ENCODE measurements around the gene TMPRSS6.

- no peak for TF ChIP-seq POLR2A (IDR thresholded peaks at IDR 0.05)
- TF ChIP-seq CTCF (IDR thresholded peaks at IDR 0.05): no peak
Observed at GRCh38 chr22:37016134-37016910, 93.2 kb downstream of the TMPRSS6 start.

All from right lobe of liver (tissue), 4 donors.